Measurements from ENCODE around the gene CNIH3.

Gene CNIH3

DNA sequence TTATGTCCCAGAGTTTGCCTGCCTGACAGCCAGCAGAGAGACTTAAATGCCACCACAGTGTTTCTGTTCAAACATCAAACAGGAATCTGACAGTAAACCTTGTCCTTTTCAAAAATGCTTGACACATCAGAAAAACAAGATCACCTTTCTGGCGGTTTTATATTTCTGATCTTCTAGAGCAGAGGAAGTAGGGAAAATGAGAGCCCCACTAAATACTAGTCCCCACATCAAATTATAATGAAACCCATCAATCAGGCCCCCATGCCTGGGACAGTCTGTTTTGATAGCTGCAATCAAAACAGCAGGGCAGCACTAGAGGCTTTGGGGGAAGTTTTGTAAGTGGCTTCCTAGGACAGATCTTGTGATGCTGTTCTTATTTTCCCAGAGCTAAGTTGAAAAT lies 129.3 kb downstream of the CNIH3 start:
- DNase-seq (ENCODE audit: low read depth) = no peak

DNA sequence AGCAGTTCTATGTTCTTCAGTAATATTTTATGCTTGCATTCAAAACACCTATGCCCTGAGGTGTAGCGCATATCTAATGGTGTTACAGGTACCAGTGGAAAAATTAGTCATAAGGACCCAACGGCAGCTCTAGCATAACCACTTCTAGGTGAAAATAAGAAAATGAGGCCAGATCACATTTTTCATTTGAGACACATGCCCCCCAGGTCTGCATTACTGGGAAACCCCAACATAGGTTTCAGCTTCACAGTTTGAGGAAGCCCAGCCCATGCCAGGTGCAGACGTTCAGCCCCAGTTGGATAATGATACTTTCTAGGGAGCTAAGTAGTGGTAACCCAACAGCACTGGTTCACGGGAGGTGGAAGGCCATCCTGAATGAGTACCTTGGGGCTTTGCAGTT lies 129.8 kb downstream of the CNIH3 start:
- DNase-seq (ENCODE audit: low read depth) = no peak

DNA sequence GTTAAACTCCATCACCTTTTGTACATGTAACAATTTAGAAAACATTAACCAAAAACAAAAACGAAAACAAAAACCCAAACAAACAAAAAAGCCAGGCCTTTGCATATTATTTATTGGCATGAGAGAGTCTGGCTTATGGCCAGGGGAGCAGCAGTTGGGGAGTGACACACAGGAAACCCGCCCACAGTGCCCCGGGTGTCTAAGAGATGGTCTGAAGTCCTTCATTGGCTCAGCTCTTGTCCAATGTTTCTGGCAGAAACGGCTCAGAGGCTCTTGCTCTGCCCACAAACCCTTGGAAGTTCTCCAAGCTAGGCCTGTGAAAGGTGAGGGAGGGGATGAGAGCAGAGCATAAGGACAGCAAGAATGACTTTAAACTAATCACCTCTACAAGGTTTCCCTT lies 131.5 kb downstream of the CNIH3 start:
- DNase-seq (ENCODE audit: low read depth) = no peak

DNA sequence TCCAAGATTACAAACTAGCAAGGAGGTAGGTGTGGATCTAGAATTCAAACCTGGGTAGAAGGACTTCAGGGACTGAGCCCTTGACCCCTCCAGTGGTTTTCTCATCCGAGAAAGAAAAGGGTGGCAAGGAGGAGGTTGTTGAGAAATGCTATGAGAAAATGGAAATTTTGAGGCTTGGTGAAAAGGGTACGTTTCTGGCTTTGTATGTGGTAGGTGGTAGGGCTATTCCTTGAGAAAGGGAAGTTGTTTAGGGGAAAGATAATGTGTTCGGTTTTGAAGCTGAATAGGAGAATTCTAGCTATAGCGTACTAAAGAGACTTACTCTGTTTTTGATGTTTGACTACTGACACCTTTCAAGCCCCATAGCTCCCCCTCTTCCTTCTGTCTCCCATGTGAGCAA lies 133.8 kb downstream of the CNIH3 start:
- no peak for DNase-seq (ENCODE audit: low read depth)

DNA sequence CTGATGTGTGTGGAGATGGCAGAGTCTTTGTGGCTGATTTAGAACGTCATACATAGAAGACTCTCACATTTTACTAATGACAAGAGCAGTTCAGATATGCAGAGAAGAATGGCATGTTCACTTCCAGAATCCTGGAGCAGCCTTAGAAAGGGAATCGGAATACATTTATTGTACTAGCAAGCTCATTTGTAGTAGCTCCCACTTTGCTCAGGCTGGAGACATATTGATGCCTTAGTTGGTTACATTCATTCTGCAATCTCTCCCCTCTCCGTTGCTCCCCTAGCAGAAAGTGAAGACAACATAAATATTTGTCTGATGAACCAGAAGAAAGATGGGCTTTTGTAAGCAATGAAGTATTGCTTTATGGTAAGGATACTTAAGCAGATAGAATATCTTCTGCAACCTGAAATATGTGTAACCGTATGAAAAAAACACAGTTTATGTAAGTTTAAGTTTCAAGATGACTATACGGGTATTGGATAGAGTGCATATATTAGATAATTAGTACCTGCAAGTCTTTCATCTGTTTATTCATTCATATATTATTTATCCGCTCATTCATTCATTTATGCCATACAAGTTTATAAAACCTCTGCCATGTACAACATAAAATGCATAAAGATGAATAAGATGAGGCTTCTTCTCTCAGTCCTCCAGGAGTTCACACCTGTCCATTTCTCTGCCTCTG lies 135.7 kb downstream of the CNIH3 start:
- no peak for DNase-seq (ENCODE audit: low read depth)

DNA sequence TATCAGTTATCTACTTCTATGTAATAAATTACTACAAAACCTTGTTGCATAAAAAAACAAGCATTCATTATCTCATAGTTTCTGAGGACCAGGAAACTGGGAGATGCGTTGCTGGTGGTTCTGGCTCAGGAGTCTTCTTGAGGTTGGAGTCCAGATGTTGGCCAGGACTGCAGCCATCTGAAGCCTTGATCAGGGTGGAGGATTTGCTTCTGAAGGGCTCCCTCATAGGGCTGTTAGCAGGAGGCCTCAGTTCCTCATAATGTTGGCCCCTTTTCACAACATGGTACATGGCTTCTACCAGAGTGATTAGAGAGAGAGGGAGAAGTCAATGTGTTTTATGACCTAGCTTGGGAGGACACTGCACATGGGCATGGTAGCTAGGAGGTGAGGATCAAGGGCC lies 137.4 kb downstream of the CNIH3 start:
- no peak for DNase-seq (ENCODE audit: low read depth)

DNA sequence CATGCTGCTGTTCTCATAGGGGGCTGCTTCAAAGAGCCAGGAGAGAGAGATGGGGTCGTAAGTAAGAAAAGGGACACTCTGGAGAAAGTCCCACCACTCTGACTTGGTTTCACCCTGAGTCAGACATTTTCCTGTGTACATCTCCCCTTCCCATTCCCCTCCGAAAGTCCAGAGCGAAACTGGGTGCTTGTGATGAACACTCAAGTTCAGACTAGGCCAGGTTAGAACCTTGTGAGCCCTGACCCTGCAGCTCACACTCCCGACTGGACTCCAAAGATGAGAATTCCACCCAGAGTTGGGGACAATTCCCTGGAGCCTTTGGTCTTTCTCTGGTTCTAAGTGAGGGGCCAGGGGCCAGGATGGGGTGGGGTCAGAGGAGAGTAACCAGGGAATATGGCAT lies 139.5 kb downstream of the CNIH3 start:
- DNase-seq (ENCODE audit: low read depth) = no peak

DNA sequence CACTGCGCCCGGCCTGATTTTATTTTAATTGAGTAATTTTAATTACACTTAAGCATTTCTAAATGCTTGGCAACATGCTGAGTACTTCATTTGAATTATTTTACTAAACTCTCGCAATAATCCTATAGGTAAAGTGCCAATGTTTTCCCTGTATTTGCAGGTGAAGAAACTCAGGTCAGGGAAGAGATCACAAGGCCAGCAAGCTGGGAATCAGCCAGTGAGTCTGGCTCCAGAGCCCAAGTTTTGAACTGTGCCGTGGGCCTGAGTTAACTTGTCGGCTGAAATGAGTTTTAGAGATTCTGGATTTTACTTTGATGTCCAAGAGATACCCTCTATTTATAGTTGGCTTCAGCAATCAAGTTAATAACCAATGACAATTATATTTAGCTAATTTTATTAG lies 141.4 kb downstream of the CNIH3 start:
- DNase-seq (ENCODE audit: low read depth) = no peak

DNA sequence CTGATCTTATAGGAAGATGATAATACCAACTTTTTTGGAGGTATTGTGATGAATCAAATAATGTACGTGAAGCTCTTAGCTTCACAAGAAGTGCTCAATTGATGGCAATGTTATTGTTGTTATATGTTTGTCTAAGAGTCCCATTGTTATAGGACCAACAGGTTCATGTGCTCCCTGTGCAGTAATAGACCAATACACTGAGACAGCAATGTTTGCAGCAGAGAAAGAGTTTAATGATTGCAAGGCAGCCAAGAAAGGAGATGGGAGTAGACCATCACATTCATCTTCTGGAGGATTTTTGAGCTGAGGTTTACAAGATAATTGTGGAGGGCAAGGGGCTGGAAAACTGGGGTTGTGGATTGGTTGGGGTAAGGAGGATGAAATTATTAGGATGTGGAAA lies 143.0 kb downstream of the CNIH3 start:
- no peak for DNase-seq (ENCODE audit: low read depth)

DNA sequence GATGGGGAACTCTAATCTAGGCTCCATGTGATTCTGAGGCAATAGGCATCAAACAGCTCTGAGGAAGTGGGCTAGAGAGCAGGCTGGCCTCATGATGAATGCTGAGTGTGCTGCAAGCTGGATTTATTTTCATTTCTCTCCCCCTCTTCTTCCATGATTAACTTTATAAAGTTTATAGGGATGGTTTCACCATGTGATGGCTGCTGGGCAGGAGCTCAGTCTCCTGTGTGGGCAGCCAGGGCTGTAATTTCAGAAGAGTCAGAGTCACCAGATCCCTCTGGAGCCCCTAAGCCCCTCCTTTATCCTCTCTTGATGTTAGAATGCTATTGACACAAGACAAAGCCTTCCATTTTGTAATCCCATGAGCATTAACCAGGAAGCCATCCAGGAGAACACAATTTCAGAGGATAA lies 143.6 kb downstream of the CNIH3 start:
- DNase-seq (ENCODE audit: low read depth) = no peak

DNA sequence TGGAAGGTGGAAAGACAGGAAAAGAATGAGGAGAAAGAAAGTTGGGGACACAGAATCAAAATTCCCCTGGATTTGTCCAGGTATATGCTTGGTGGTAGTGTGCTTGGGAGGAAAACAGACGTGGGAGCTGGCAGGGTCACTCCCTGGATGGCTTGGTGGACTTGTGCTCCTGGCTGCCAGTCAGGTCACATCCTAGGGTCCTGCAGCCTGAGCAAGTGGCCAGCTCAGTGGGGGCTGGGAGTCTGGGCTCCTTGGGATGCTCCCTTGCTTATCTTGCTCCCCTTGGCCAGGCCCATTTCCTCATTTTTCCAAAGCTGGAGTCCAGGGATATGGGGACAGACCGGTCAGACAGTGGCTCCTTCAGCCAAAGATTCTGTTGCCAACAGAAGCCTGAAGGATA lies 144.0 kb downstream of the CNIH3 start:
- no peak for DNase-seq (ENCODE audit: low read depth)

DNA sequence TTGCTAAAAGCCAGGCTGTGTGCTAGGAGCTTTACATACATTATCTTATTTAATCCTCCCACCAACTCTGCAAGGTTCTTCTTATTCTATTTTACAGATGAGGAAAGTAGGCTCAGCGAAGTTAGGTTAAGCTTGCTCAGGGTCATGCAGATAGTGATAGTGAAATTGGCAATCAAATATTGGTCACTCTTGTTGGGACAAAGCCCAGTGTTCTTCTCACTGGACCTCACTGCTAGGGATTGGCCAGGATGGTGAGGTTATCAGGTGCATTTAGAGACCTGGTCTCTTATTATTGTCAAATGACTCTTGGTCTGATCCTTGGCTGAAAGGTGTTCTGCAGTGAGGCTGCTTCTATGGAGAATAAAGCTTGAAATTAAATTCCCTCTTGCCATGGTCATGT lies 145.1 kb downstream of the CNIH3 start:
- no peak for DNase-seq (ENCODE audit: low read depth)

DNA sequence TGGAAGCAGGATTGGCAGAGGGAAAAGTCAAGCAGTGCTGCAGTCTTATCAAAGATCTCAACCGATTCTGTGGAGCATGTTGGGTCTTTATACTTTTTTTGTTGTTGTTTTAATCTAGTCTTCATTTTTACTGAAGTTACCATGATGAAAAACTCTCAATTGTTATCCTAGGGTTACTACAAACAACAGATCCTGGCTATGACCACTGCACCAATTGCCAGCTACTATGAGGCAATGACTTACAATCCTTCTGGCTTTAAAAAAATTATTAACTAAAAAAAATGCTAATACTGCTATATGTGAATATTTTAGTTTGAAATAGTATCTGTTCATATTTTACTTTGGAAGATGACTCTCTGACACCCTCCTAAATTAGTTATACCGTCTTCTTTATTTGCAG lies 145.9 kb downstream of the CNIH3 start:
- DNase-seq (ENCODE audit: low read depth) = no peak

DNA sequence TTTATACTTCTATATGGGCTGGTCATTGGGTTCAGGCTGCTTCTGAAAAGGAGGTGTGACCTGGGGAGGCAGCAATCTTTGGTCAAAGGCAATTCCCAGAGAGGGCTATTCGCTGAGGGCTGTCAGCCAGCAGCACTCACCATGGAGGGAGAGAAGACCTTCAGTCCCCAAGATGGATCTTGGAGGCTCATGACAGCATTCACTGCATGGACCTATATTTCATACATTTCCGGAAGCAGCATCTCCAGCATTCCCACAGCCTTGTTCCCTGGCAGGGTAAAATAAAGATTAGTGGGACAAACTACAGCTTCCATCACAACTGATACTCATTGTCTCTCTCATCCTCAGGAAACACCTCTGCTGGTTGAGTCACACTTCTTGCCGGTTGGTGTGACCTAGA lies 146.6 kb downstream of the CNIH3 start:
- DNase-seq (ENCODE audit: low read depth) = no peak

DNA sequence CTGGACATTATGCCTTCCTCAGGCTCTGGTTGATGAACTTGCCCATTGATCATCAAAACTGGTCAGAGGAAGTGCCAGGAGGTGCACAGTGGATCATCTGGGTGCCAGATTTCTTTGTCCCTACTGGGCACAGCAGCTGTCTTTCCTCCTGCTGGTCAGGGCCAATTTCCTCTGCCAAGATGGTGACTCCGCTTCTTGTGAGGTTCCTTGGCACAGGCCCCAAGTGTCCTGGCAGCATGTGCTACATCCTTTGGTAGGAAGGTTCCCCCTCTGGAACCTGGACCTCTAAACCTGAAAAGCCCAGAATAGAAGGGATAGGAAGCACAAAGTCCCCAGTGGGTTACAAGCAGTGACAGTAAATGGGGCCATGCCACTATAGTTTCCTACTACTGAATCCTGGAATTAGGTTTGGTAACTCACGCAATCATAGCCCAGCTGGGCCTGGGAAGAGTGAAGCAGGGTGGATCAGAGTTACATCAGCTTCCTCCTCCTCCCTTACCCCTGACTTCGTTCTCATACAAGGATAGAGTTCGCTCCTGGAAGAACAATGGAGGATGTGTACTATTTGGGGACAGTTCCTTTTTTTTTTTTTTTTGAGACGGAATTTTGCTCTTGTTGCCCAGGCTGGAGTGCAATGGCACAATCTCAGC lies 147.1 kb downstream of the CNIH3 start:
- no peak for DNase-seq (ENCODE audit: low read depth)

DNA sequence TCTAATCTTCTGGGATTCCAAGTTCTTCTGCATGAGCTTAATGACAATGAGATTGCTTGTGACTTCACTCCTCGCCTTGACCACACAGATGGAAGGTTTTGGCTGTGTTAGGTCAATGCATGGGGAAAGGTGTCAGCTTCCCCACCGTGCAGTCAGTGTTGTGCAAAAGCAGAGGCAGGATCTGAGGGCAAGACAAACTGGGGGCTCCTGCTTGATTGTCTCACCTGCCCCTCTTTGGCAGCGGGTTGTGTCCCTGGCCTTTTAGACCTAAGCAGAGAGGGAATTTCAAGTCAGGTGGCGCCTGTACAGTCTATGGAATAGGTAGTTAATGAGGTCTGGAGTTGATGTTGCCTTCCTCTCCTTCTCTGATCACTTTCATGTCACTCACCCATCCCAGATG lies 150.1 kb downstream of the CNIH3 start:
- no peak for DNase-seq (ENCODE audit: low read depth)

DNA sequence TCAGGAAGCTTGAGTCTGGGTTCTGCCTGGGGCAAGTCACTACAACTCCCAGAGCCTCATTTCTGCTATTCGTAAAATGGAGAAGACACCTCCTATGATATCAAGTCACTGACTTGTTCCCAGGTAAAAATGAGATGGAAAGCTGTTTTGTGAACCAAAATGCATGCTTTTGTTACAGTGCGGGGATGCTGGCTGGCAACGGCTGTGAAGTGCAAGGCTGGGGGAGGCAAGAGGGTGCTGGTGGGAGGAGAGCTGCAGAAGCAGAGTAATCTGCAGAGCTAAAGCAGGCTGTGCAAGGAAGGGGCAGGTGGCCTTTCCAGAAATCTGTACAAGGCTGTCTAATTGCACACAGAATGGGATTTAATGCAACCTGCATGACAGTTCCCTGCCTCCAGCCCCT lies 150.9 kb downstream of the CNIH3 start:
- DNase-seq (ENCODE audit: low read depth) = no peak

DNA sequence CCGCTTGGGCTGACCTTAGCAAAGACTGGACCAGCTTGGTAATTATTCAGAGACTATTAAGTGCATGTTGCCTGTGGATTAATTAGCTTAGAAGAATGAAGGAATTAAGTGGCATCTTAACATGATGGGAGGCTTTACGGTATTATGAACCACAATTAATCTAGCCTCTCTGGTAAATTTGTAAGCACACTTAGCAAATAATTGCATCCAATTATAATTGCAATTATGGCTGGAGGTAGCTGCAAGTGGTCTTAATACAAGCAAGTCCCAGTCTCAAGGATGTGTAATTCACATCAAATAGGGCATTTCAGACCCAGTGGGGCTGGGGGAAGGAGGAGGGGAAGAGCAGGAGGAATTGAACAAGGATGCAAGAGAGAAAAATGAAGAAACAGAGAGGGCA lies 151.6 kb downstream of the CNIH3 start:
- DNase-seq (ENCODE audit: low read depth) = no peak

DNA sequence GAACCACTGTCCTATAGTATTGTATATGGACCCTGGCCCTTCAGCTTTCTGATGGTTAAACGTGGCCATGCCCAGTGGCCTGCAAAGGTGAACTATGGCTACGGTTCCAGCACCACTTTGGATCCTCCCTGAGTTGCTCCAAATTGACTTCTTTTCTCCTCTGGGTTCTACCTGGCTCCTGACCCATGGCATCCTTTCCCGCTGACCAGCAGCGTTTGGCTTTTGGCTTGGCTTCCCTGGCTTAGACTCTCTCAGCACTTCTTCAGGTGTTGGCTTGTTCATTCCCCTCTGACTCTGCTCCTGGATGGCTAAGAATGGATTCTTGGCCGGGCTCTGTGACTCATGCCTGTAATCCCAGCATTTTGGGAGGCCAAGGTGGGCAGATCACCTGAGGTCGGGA lies 152.9 kb downstream of the CNIH3 start:
- no peak for DNase-seq (ENCODE audit: low read depth)

DNA sequence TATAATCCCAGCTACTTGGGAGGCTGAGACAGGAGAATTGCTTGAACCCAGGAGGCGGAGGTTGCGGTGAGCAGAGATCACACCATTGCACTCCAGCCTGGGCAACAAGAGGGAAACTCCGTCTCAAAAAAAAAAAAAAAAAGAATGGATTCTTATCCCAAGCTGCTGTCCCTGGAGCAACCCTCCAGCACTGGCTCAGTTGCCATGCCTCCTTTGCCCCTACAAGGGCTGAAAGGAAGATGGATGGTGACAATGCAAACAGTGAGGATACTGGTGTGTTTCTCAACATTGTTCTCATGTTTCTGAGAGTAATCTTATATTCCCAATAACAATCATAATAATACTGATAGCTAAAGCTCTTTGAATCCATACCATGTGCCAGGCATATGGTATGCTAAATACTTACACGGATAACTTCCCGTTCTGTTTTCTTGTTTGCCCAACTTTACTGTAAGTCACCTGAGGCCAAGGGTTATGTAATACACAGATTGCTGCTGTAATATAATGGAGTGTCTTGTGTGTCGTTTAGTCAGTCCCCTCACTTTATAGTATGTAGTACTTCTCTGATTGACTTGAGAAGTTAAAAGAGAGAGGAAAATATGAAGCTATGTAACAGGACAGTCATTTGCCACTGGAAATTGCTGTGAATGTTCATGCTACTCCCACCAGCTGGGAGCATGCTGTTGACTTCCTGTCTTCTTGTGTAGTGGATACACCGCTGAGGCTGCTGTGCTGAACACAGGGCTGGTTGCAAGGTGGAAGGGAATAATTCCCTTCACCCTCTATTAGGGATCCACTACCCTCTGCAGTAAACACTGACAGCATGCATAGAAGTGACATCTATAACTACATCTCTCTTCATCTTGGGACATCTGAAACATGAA lies 153.6 kb downstream of the CNIH3 start:
- no peak for DNase-seq (ENCODE audit: low read depth)

DNA sequence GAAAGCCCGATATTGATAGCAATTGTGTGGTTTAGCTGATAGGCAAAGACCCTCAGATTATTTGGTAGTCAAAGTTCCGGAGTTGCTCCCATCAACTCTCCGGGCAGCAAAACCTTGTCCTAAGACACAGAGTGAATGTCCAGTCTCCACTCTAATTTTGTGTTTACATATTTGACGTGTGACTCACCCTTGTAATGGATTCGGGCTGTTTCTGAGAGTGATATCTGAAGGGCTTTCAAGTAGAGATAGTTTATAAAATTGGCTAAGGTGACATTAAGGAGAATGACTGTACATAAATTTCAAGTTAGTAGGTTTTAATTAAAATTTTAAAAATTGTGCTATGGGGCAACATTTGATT lies 154.2 kb downstream of the CNIH3 start:
- no peak for DNase-seq (ENCODE audit: low read depth)

DNA sequence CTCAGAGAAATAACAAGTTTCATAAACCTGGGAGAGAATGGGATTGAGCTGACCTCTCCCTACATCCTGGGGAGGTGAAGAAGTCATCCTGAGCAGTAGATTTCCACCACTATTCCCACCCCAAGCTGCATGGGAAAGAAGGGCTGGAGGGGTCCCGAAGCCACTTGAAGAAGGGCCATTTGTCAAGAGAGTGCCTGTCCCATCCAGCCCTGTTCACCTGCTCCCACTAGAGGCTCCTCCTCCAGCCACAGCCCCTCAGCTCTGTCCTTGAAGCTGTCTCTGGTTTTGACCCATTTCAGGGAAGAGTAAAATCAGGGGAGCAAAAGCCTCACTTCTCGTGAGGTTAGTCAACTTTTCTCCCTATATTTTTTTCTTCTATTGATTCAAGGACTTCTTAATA lies 157.5 kb downstream of the CNIH3 start:
- no peak for DNase-seq (ENCODE audit: low read depth)

DNA sequence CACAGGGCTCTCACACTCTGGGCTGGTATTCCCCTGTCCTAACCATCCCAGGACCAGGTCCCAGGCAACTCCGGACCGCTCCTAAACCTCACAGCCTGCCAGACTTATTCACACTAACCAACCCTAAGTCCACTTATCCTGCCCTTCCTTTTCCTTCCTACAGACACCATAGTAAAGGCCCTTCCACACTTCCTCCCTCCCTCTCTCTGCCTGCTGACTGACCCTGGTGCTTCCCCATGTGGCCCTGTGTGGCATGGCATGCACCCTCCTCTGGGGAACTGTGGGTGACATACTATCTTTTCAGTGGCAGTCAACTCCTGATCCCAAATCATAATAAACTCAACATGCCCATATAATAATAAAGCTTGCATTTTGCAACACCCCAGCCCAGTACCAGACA lies 158.3 kb downstream of the CNIH3 start:
- DNase-seq (ENCODE audit: low read depth) = no peak
